CD4-positive, alpha-beta memory T cell (primary cell): ENCODE measurements around the gene PTPN5. TPM values are rescaled to one million over a fixed set of nuclear protein-coding genes. Genes with fewer than 3 reads are reported as not detected.

Experiments
- CTCF ChIA-PET: fragments of 350-600 bp; sonication (Branson Sonifier 250); formaldehyde crosslinking; loops from one replicate; lab custom pipeline; 2021; ENCODE audit warnings: inconsistent platforms; ENCODE audit not compliant: partially characterized antibody; lab: Charles Lee
- POLR2A ChIA-PET: fragments of 350-600 bp; sonication (Branson Sonifier 250); formaldehyde crosslinking; loops from one replicate; lab custom pipeline; 2021; ENCODE audit not compliant: partially characterized antibody; lab: Charles Lee
- DNase-seq, 5 donors: peaks; one replicate each; pipeline versions ENCODE4 v3.0.0 to v3.0.0-alpha.2; 2020 to 2022; ENCODE audit warnings: mixed read lengths in 1 of 5
- H3K27ac ChIP-seq: one replicate; pipeline ENCODE4 v1.7.0; 2013; ENCODE audit warnings: low read depth, low read length
- H3K27me3 ChIP-seq: 2 replicates; pipeline ENCODE4 v1.7.0; 2013; ENCODE audit warnings: mild to moderate bottlenecking, low read length, moderate library complexity; ENCODE audit not compliant: insufficient read depth
- H3K36me3 ChIP-seq: 2 replicates; pipeline ENCODE4 v1.7.0; 2013; ENCODE audit warnings: mild to moderate bottlenecking, low read length, moderate library complexity; ENCODE audit not compliant: insufficient read depth
- H3K4me1 ChIP-seq: 2 replicates; pipeline ENCODE4 v1.7.0; 2013; ENCODE audit warnings: mild to moderate bottlenecking, low read length, moderate library complexity; ENCODE audit not compliant: insufficient read depth
- H3K4me3 ChIP-seq, 2 donors: one replicate each; pipeline ENCODE4 v1.7.0; 2013; ENCODE audit warnings: low read length in 2 of 2, mild to moderate bottlenecking in 1 of 2
- H3K9me3 ChIP-seq, 2 donors: one replicate each; pipeline ENCODE4 v1.7.0; 2013; ENCODE audit warnings: low read length in 2 of 2, control low read depth in 1 of 2; ENCODE audit not compliant: control insufficient read depth in 1 of 2
- H3K27ac Mint-ChIP-seq, 7 donors: one replicate each; pipeline ENCODE4 v1.8.0; 2020 to 2021; ENCODE audit warnings: mixed read lengths in 7 of 7, mild to moderate bottlenecking in 6 of 7, inconsistent platforms in 3 of 7, moderate library complexity in 3 of 7
- H3K27me3 Mint-ChIP-seq, 2 donors: one replicate each; pipeline ENCODE4 v1.8.0; 2020 to 2021; ENCODE audit warnings: mixed read lengths in 2 of 2
- H3K36me3 Mint-ChIP-seq, 2 donors: one replicate each; pipeline ENCODE4 v1.8.0; 2020 to 2021; ENCODE audit warnings: mixed read lengths in 2 of 2, inconsistent platforms in 1 of 2, mild to moderate bottlenecking in 1 of 2
- H3K4me1 Mint-ChIP-seq, 4 donors: one replicate each; pipeline ENCODE4 v1.8.0; 2020 to 2021; ENCODE audit warnings: mixed read lengths in 4 of 4, mild to moderate bottlenecking in 1 of 4
- H3K4me3 Mint-ChIP-seq, 8 donors: one replicate each; pipeline ENCODE4 v1.8.0; 2020 to 2021; ENCODE audit warnings: mixed read lengths in 8 of 8, mild to moderate bottlenecking in 7 of 8, moderate library complexity in 6 of 8, inconsistent platforms in 3 of 8
- H3K9me3 Mint-ChIP-seq, 8 donors: one replicate each; pipeline ENCODE4 v1.8.0; 2020 to 2021; ENCODE audit warnings: mixed read lengths in 8 of 8, mild to moderate bottlenecking in 5 of 8, inconsistent platforms in 3 of 8, moderate library complexity in 1 of 8
- intact Hi-C: fragments of 100-400 bp; cut with micrococcal nuclease; formaldehyde crosslinking; loops from one replicate; pipeline ENCODE4 v1.15.1; 2023
- polyA plus RNA-seq, 2 donors: library from polyadenylated mRNA; unstranded; fragments of 300-500 nt; fragmentation: Illumina TruSeq; gene quantifications; one replicate each; pipeline ENCODE4 v1.2.3, GENCODE V29; 2021
- total RNA-seq, 2 experiments: library from RNA; stranded (reverse); gene quantifications; one replicate each; pipeline ENCODE4 v1.2.3, GENCODE V29; 2021

The PTPN5 gene
- total and polyA plus RNA-seq, 4 experiments from 2014 or later = not detected

DNA sequence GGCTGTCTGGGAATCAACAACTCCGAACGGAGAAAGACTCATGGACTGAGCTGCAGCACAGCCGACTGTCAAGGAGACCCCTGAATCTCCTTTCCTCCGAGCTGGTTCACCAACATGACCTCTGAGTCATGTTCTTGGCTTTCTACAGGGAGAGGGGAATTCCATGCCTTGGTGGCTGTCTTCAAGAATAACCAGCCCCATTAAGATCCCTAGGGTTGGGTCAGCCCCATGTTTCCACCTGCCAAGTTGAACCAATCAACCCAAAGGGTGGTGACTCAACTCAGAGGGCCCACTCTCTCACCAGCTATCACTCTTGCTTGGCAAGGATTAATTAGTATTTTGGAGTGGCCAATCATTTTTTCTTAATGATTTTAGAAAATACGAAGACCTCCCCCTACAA, 37.3 kb downstream of the PTPN5 start:
- H3K27ac Mint-ChIP-seq = no peak overlapping the region
- no peak overlapping the region for H3K4me3 ChIP-seq

DNA sequence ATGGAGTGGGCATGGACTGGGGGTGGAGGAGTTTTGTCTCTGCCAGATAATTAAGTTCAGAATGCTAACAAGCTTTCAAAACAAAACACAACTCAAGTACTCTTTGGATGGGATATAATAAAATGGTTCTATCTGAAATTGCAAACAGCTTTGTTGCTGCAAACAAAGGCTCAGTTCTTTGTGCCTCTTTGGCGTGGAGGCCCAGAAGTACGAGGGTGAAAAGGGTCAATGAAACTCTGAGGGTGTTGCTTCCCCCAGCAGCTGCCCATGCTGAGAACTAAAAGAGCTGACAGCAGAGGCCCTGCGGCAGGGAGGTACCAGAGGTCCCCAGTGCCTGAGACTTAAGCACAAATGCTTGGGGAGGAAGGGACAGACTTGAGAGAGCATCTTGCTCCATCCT, 39.1 kb downstream of the PTPN5 start:
- CTCF ChIA-PET = interaction anchor here (1.2 kb wide), 1 partner anchor 19 kb away, joined by 3 read pairs; no protein-coding TSS in a partner anchor
- no peaks in the 10 kb centered on the region for H3K4me1 Mint-ChIP-seq
- Histone ChIP-seq H3K36me3 (no peaks in the 10 kb centered on the region), H3K9me3 (no peaks in the 10 kb centered on the region), H3K27ac (no peak overlapping the region), H3K4me1 (no peaks in the 10 kb centered on the region), H3K27me3 (no peaks in the 10 kb centered on the region), H3K4me3 (no peak overlapping the region)
- H3K27me3 Mint-ChIP-seq = peaks cover 0 to 8% of the 10 kb centered on the region in 2 donors
- no peak for DNase-seq
- H3K27ac Mint-ChIP-seq = no peak overlapping the region
- H3K4me3 Mint-ChIP-seq = no peak overlapping the region
- intact Hi-C loops = no loop called here
- no peaks in the 10 kb centered on the region for H3K9me3 Mint-ChIP-seq
- POLR2A ChIA-PET = no interaction called here
- no peaks in the 10 kb centered on the region for H3K36me3 Mint-ChIP-seq

More for the DNA sequence above, 37.3 kb downstream of the PTPN5 start:
- Histone ChIP-seq H3K27ac (no peak overlapping the region), H3K4me1 (no peaks in the 10 kb centered on the region), H3K27me3 (no peaks in the 10 kb centered on the region), H3K36me3 (no peaks in the 10 kb centered on the region), H3K9me3 (no peaks in the 10 kb centered on the region)
- ChIA-PET POLR2A (no interaction called here), CTCF (interaction anchor here (2.0 kb wide), 1 partner anchor 10 kb away, joined by 5 read pairs; no protein-coding TSS in a partner anchor)
- Mint-ChIP-seq H3K27me3 (peaks cover 0 to 8% of the 10 kb centered on the region in 2 donors), H3K4me1 (no peaks in the 10 kb centered on the region), H3K36me3 (no peaks in the 10 kb centered on the region), H3K4me3 (no peak overlapping the region), H3K9me3 (no peaks in the 10 kb centered on the region)
- DNase-seq = no peak
- intact Hi-C loops = no loop called here

DNA sequence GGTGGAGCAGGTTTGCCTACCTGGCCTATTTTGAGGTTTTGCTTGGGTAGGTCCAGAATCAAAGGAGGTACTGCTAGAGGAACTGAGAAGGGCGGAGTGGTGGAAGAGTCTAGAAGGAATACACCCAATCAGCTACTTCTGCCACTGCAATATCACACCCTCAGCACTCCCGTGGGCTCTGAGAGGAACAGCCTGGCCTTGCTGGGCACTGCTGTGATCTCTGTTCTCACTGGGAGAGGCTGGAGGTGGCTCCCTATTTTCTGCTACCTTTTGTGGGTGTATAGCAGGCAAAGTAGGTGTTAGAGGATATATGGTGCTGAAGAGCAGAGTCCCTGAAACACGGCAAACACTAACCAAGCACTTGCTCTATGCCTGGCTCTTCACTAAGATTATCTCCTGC, 40.7 kb downstream of the PTPN5 start:
- CTCF ChIA-PET = interaction anchor here (1.1 kb wide), 1 partner anchor 13 kb away, joined by 3 read pairs; no protein-coding TSS in a partner anchor
- H3K27ac Mint-ChIP-seq = no peak overlapping the region
- H3K4me3 ChIP-seq = no peak overlapping the region

DNA sequence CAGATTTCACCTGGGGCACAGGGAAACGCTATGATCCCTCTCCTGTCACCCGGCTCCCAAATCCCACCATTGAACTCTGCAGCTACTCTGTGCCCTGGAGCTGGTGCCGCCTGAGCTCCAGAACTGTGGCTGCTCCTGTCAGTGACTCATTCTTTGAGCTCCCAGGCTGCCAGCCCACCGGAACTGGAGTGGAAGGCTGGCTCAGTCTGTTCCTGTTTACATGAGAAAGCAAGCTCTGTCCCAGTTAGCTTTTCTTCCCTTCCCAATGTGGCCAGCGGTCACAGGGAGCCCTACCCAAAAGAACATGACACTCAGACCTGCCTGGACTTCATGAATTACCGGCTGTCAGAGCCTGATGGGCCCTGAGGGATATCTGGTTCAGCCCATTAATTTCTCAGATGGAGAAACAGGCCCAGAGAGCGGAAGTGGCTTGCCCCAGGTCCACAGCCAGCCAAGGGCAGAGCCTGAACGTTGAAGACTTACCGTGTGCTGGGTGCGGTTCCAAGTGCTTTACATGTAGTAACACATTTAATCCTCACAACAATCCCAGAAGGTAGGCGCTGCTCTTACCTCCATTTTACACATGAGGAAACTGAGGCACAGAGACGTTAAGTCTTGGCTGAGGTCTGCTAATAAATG, 41.8 kb downstream of the PTPN5 start:
- CTCF ChIA-PET = interaction anchor here (1.4 to 1.8 kb wide), 3 partner anchors 12 to 19 kb away, joined by 5 to 7 read pairs (median 7); no protein-coding TSS in a partner anchor
- H3K9me3 Mint-ChIP-seq = no peaks in the 10 kb centered on the region
- POLR2A ChIA-PET = no interaction called here

More for the DNA sequence above, 40.7 kb downstream of the PTPN5 start:
- Histone ChIP-seq H3K9me3 (no peaks in the 10 kb centered on the region), H3K27me3 (no peaks in the 10 kb centered on the region), H3K4me1 (no peaks in the 10 kb centered on the region), H3K27ac (no peak overlapping the region), H3K36me3 (no peaks in the 10 kb centered on the region)
- Mint-ChIP-seq H3K9me3 (no peaks in the 10 kb centered on the region), H3K36me3 (no peaks in the 10 kb centered on the region), H3K4me3 (no peak overlapping the region), H3K4me1 (no peaks in the 10 kb centered on the region), H3K27me3 (peaks cover 0 to 8% of the 10 kb centered on the region in 2 donors)
- DNase-seq = no peak
- intact Hi-C loops = no loop called here
- POLR2A ChIA-PET = no interaction called here

GRCh38 chr11:18748766-18749365, 42.7 kb downstream of the PTPN5 start:
- Mint-ChIP-seq H3K36me3 (no peaks in the 10 kb centered on the region), H3K4me3 (no peak overlapping the region), H3K27me3 (peaks cover 0 to 8% of the 10 kb centered on the region in 2 donors), H3K4me1 (no peaks in the 10 kb centered on the region), H3K9me3 (no peaks in the 10 kb centered on the region), H3K27ac (no peak overlapping the region)
- H3K4me3 ChIP-seq = no peak overlapping the region
- intact Hi-C loops = no loop called here
- no peaks in the 10 kb centered on the region for H3K9me3 ChIP-seq
- CTCF ChIA-PET = interaction anchor here (1.4 to 1.8 kb wide), 3 partner anchors 13 to 18 kb away, joined by 5 to 7 read pairs (median 7); no protein-coding TSS in a partner anchor
- no peaks in the 10 kb centered on the region for H3K4me1 ChIP-seq
- H3K27me3 ChIP-seq = no peaks in the 10 kb centered on the region
- POLR2A ChIA-PET = no interaction called here
- no peak for DNase-seq
- no peaks in the 10 kb centered on the region for H3K36me3 ChIP-seq
- H3K27ac ChIP-seq = no peak overlapping the region

More for the DNA sequence above, 41.8 kb downstream of the PTPN5 start:
- Histone ChIP-seq H3K4me1 (no peaks in the 10 kb centered on the region), H3K4me3 (no peak overlapping the region), H3K27ac (no peak overlapping the region), H3K36me3 (no peaks in the 10 kb centered on the region), H3K9me3 (no peaks in the 10 kb centered on the region), H3K27me3 (no peaks in the 10 kb centered on the region)
- H3K27me3 Mint-ChIP-seq = peaks cover 0 to 8% of the 10 kb centered on the region in 2 donors
- no peaks in the 10 kb centered on the region for H3K36me3 Mint-ChIP-seq
- no peak for DNase-seq
- no peak overlapping the region for H3K4me3 Mint-ChIP-seq
- no peaks in the 10 kb centered on the region for H3K4me1 Mint-ChIP-seq
- no peak overlapping the region for H3K27ac Mint-ChIP-seq
- intact Hi-C loops = no loop called here

DNA sequence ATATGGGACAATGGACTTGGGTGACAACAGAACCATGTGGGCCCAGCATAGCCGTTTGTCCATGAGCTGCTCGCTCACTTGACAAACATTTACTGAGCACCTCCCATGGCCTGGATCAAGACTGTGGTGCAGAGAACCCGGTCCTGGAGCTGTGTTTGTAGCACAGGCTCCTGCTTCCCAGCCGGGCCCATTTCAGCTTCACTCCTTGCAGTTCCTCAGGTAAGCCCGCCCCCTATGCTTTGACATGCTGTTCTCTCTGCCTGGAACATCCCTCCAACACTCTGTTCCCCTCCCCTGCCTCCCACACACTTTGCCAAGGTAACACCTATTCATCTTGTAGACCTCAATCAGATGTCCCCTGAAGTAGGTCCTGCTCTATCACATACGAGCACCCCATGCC, 46.3 kb downstream of the PTPN5 start:
- H3K4me3 Mint-ChIP-seq = no peak overlapping the region
- H3K27ac Mint-ChIP-seq = no peak overlapping the region
- intact Hi-C loops = no loop called here
- Histone ChIP-seq H3K4me3 (no peak overlapping the region), H3K4me1 (no peaks in the 10 kb centered on the region), H3K27ac (no peak overlapping the region), H3K9me3 (no peaks in the 10 kb centered on the region), H3K36me3 (no peaks in the 10 kb centered on the region), H3K27me3 (no peaks in the 10 kb centered on the region)
- H3K27me3 Mint-ChIP-seq = no peaks in the 10 kb centered on the region
- H3K4me1 Mint-ChIP-seq = no peaks in the 10 kb centered on the region
- ChIA-PET CTCF (interaction anchor here (1.2 to 2.0 kb wide), 3 partner anchors 17 to 23 kb away, joined by 3 to 8 read pairs (median 6); no protein-coding TSS in a partner anchor), POLR2A (no interaction called here)
- no peaks in the 10 kb centered on the region for H3K36me3 Mint-ChIP-seq
- no peaks in the 10 kb centered on the region for H3K9me3 Mint-ChIP-seq
- DNase-seq = no peak

DNA sequence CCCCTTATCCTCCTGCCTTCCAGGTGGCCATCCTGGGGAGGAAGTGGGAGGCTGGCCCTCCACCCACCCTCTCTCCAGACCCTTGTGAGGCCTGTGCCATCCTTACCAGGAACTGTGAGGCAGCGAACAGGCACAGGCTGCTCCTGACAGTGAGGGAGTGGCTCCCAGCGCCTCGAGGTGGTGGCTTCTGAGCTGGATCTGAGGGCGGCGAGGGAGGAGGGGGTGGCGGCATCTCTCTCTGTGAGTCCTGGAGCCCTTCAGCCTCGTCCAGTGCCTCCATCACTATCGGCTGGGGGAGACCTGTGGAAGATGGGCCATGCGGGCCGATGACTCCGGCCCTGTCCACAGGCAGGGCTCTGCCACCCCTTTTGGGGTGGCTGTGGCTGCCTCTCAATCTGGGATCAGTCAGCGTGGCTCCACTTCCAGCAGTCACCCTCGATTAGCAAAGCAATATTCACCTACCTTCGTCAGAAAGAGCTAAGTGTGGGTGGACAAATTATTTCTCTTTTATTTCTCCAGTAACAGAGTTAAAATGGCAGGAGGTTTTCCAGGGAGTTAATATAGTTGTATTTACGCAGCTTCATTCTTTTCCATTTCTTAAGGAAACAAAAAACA, 47.6 kb downstream of the PTPN5 start:
- no peaks in the 10 kb centered on the region for H3K9me3 ChIP-seq
- Mint-ChIP-seq H3K4me3 (no peak overlapping the region), H3K4me1 (peaks cover 0 to 2% (median 0%) of the 10 kb centered on the region in 4 donors), H3K27me3 (no peaks in the 10 kb centered on the region), H3K9me3 (no peaks in the 10 kb centered on the region), H3K27ac (no peak overlapping the region), H3K36me3 (no peaks in the 10 kb centered on the region)
- ChIA-PET CTCF (interaction anchor here (1.2 to 2.0 kb wide), 3 partner anchors 11 to 19 kb away, joined by 3 to 8 read pairs (median 4); no protein-coding TSS in a partner anchor), POLR2A (no interaction called here)
- no peaks in the 10 kb centered on the region for H3K36me3 ChIP-seq
- intact Hi-C loops = no loop called here
- no peaks in the 10 kb centered on the region for H3K27me3 ChIP-seq
- no peak overlapping the region for H3K4me3 ChIP-seq
- no peak overlapping the region for H3K27ac ChIP-seq
- H3K4me1 ChIP-seq = no peaks in the 10 kb centered on the region
- no peak for DNase-seq
